B cell (primary cell): ENCODE results near the gene ELOVL1. TPM values are rescaled to one million over a fixed set of nuclear protein-coding genes. Genes with fewer than 3 reads are reported as not detected.

Experiments used
- ATAC-seq: fragments of 200-7000 bp; cut with Tn5 transposase; one replicate; pipeline ENCODE4 v1.10.0; 2021; ENCODE audit warnings: low read depth, mild to moderate bottlenecking, moderate number of reproducible peaks, moderate library complexity
- CTCF ChIA-PET: fragments of 350-600 bp; sonication (Branson Sonifier 250); formaldehyde crosslinking; loops from one replicate; lab custom pipeline; 2021; ENCODE audit warnings: antibody characterized with exemption, inconsistent platforms; lab: Charles Lee
- POLR2A ChIA-PET: fragments of 350-600 bp; sonication (Branson Sonifier 250); formaldehyde crosslinking; loops from one replicate; lab custom pipeline; 2021; ENCODE audit warnings: antibody characterized with exemption; lab: Charles Lee
- DNase-seq: peaks from one replicate; pipeline ENCODE4 v3.0.0; 2013
- H2AFZ ChIP-seq: 2 replicates; pipeline ENCODE4 v1.6.1; 2012; ENCODE audit warnings: mild to moderate bottlenecking, low read depth, low read length; ENCODE audit not compliant: insufficient read depth, poor library complexity, severe bottlenecking
- H3K27ac ChIP-seq, 2 donors: 1 replicate in 1 of 2; 2 replicates in 1 of 2; pipeline ENCODE4 v1.5.1; 2012 to 2013; ENCODE audit warnings: low read length in 2 of 2, mild to moderate bottlenecking in 2 of 2, moderate library complexity in 1 of 2
- H3K27me3 ChIP-seq, 4 experiments: fragments of 200-600 bp in 1 of 4; sonication (generic) in 1 of 4; replicated peaks in 1 of 4; 1 replicate in 2 of 4; 2 replicates in 2 of 4; pipeline versions ENCODE4 v1.6.1 to v1.7.0; 2013 to 2016; ENCODE audit warnings: low read length in 3 of 4, mild to moderate bottlenecking in 2 of 4, mixed read lengths in 1 of 4, moderate library complexity in 1 of 4; ENCODE audit not compliant: insufficient read depth in 4 of 4, control insufficient read depth in 3 of 4; ENCODE audit errors: control extremely low read depth in 1 of 4
- H3K36me3 ChIP-seq, 2 experiments: replicated peaks in 1 of 2; 1 replicate in 1 of 2; 2 replicates in 1 of 2; pipeline versions ENCODE4 v1.6.1 to v1.7.1; 2013; ENCODE audit warnings: low read length in 1 of 2; ENCODE audit not compliant: insufficient read depth in 2 of 2, control insufficient read depth in 1 of 2; ENCODE audit errors: control extremely low read depth in 1 of 2, extremely low read depth in 1 of 2
- H3K4me1 ChIP-seq, 2 donors: fragments of 200-600 bp in 1 of 2; sonication (generic) in 1 of 2; 1 replicate in 1 of 2; 2 replicates in 1 of 2; pipeline versions ENCODE4 v1.5.1 to v1.6.1; 2013 to 2017; ENCODE audit warnings: low read length in 2 of 2; ENCODE audit not compliant: control insufficient read depth in 2 of 2, insufficient read depth in 2 of 2
- H3K4me2 ChIP-seq: replicated peaks from 2 replicates; pipeline ENCODE3; 2012; ENCODE audit warnings: mild to moderate bottlenecking, low read depth, low read length; ENCODE audit not compliant: poor library complexity, severe bottlenecking
- H3K4me3 ChIP-seq, 5 experiments: fragments of 200-600 bp in 1 of 5; sonication (generic) in 1 of 5; 1 replicate in 3 of 5; 2 replicates in 2 of 5; pipeline versions ENCODE4 v1.5.1 to v1.7.0; 2011 to 2016; ENCODE audit warnings: low read length in 4 of 5, mild to moderate bottlenecking in 4 of 5, low read depth in 2 of 5, control low read depth in 1 of 5, moderate library complexity in 1 of 5; ENCODE audit not compliant: insufficient read depth in 1 of 5; ENCODE audit errors: control extremely low read depth in 1 of 5, extremely low read depth in 1 of 5
- H3K79me2 ChIP-seq: fragments of 200-600 bp; sonication (generic); one replicate; pipeline ENCODE4 v1.6.0; 2016; ENCODE audit warnings: low read length; ENCODE audit not compliant: control insufficient read depth, insufficient read depth
- H3K9ac ChIP-seq: fragments of 200-600 bp; sonication (generic); 2 replicates; pipeline ENCODE4 v1.6.1; 2017; ENCODE audit warnings: mild to moderate bottlenecking, low read length, moderate library complexity
- H3K9me3 ChIP-seq, 3 donors: one replicate each; pipeline versions ENCODE4 v1.6.1 to v1.7.1; 2013; ENCODE audit warnings: low read length in 2 of 3; ENCODE audit not compliant: control insufficient read depth in 2 of 3, insufficient read depth in 1 of 3; ENCODE audit errors: control extremely low read depth in 1 of 3
- H4K20me1 ChIP-seq: 2 replicates; pipeline ENCODE4 v1.6.0; 2012; ENCODE audit warnings: mild to moderate bottlenecking, low read length; ENCODE audit not compliant: insufficient read depth, control insufficient read depth, poor library complexity, severe bottlenecking
- H3K27ac Mint-ChIP-seq: one replicate; pipeline ENCODE4 v1.8.0; 2021; ENCODE audit warnings: mixed read lengths
- H3K27me3 Mint-ChIP-seq: one replicate; pipeline ENCODE4 v1.8.0; 2021; ENCODE audit warnings: mixed read lengths
- H3K4me1 Mint-ChIP-seq: one replicate; pipeline ENCODE4 v1.8.0; 2021; ENCODE audit warnings: mixed read lengths
- H3K4me3 Mint-ChIP-seq: one replicate; pipeline ENCODE4 v1.8.0; 2021; ENCODE audit warnings: mixed read lengths
- H3K9me3 Mint-ChIP-seq: one replicate; pipeline ENCODE4 v1.8.0; 2022; ENCODE audit warnings: mixed read lengths; ENCODE audit not compliant: insufficient read depth
- CTCF ChIP-seq: fragments of 200-600 bp; IDR thresholded peaks from one replicate; pipeline ENCODE4 v1.8.0; 2022; ENCODE audit warnings: antibody characterized with exemption, mild to moderate bottlenecking
- EZH2 ChIP-seq: IDR thresholded peaks from 2 replicates; pipeline ENCODE4 v1.6.1; 2012; ENCODE audit warnings: borderline replicate concordance, low read depth, mild to moderate bottlenecking, moderate library complexity, low read length; ENCODE audit not compliant: insufficient read depth, poor library complexity, severe bottlenecking
- WGBS: methylation state at CpG from one replicate; pipeline ENCODE4 v1.1.5; 2013; ENCODE audit warnings: missing lambda C conversion rate; ENCODE audit not compliant: insufficient coverage; 5-methylcytosine and 5-hydroxymethylcytosine counted together
- intact Hi-C: fragments of 100-400 bp; cut with micrococcal nuclease; formaldehyde crosslinking; loops from one replicate; pipeline ENCODE4 v1.10.0; 2022
- polyA plus RNA-seq: library from polyadenylated mRNA; depleted of rRNA; stranded (reverse); fragments of >200 nt; gene quantifications from 2 replicates; pipeline ENCODE4 v1.2.3, GENCODE V29; 2012
- total RNA-seq, 2 donors: library from RNA; stranded (reverse); fragments of 120-200 nt in 1 of 2; gene quantifications; 1 replicate in 1 of 2; 2 replicates in 1 of 2; pipeline versions ENCODE4 v1.2.3 to v1.2.4, GENCODE V29; 2013 to 2022

The ELOVL1 gene
- total and polyA plus RNA-seq, 2 donors (not counting 1 experiment from before 2014, with no cell fraction given): 65.4 to 78.8 TPM

DNA sequence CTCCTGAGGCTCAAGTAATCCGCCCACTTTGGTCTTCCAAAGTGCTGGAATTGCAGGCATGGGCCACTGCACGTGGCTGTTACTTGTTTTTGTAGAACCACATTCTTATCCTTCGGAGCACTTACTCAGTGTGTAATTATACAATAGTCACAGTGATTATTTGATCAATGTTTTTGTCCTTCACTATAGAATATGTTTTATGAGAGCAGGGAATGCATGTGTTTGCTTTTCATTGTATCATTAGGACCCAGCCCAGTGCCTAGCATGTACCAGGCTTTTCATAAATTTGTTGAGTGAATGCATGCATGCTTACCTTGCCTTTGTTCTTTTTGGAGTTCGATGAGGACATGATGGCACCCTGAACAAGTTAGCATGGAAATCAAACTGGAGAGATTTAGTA, 27.7 kb upstream of the ELOVL1 start:
- intact Hi-C loops: no loop called here
- Mint-ChIP-seq H3K4me1 (peaks cover 17% of the 10 kb centered on the region), H3K9me3 (no peaks in the 10 kb centered on the region), H3K27me3 (no peaks in the 10 kb centered on the region), H3K27ac (no peak overlapping the region), H3K4me3 (no peak overlapping the region)
- ATAC-seq: no peak
- H3K4me2 ChIP-seq: no peak overlapping the region
- no peaks in the 10 kb centered on the region for H3K27me3 ChIP-seq
- ChIA-PET CTCF (interaction anchor here (1.1 kb wide), 1 partner anchor 19 kb away, joined by 5 read pairs; no protein-coding TSS in a partner anchor), POLR2A (no interaction called here)
- H3K4me1 ChIP-seq: peaks cover 5 to 6% of the 10 kb centered on the region in 2 donors
- DNase-seq: no peak
- no peak overlapping the region for H3K4me3 ChIP-seq
- peaks cover 64% of the 10 kb centered on the region for H3K79me2 ChIP-seq
- no peak overlapping the region for H3K27ac ChIP-seq
- H3K9me3 ChIP-seq: no peaks in the 10 kb centered on the region
- H2AFZ ChIP-seq: no peak overlapping the region
- TF ChIP-seq EZH2 (no peak), CTCF (no peak)
- 100% methylated on average over 1 of the region's 4 CpGs for WGBS
- H4K20me1 ChIP-seq: peaks cover 31% of the 10 kb centered on the region
- peaks cover 7 to 11% of the 10 kb centered on the region in 2 experiments for H3K36me3 ChIP-seq
- no peak overlapping the region for H3K9ac ChIP-seq

- intact Hi-C loops: no loop called here
- no peak overlapping the region for H3K27ac Mint-ChIP-seq
- H3K9me3 Mint-ChIP-seq: no peaks in the 10 kb centered on the region
- Histone ChIP-seq H3K4me1 (peaks cover 20 to 24% of the 10 kb centered on the region in 2 donors), H3K4me3 (no peak overlapping the region), H2AFZ (no peak overlapping the region), H4K20me1 (peaks cover 30% of the 10 kb centered on the region), H3K27me3 (no peaks in the 10 kb centered on the region), H3K9ac (no peak overlapping the region), H3K36me3 (peaks cover 6 to 8% of the 10 kb centered on the region in 2 experiments), H3K79me2 (peaks cover 76% of the 10 kb centered on the region), H3K4me2 (no peak overlapping the region), H3K9me3 (no peaks in the 10 kb centered on the region), H3K27ac (no peak overlapping the region)
- TF ChIP-seq EZH2 (no peak), CTCF (no peak)
- CTCF ChIA-PET: no interaction called here
- no peak for ATAC-seq
- H3K4me1 Mint-ChIP-seq: peaks cover 41% of the 10 kb centered on the region
- POLR2A ChIA-PET: no interaction called here
- 54% methylated on average over 2 of the region's 3 CpGs for WGBS
- no peaks in the 10 kb centered on the region for H3K27me3 Mint-ChIP-seq
- no peak overlapping the region for H3K4me3 Mint-ChIP-seq
- DNase-seq: no peak
Observed at GRCh38 chr1:43392702-43393101, 24.9 kb upstream of the ELOVL1 start.
